H9 (cell line): Measurements from ENCODE around the gene PRSS50. TPM values are rescaled to one million over a fixed set of nuclear protein-coding genes. Genes with fewer than 3 reads are reported as not detected.

Experiments
- DNase-seq: peaks from one replicate; pipeline ENCODE4 v3.0.0-alpha.2; 2017
- H2AFZ ChIP-seq: one replicate; pipeline ENCODE4 v1.6.1; 2013; ENCODE audit warnings: mild to moderate bottlenecking, low read length, control low read depth, moderate library complexity
- H2AK5ac ChIP-seq: 2 replicates; pipeline ENCODE4 v1.6.1; 2013; ENCODE audit warnings: low read length, control low read depth, mixed read lengths; ENCODE audit not compliant: insufficient read length
- H2BK120ac ChIP-seq: one replicate; pipeline ENCODE4 v1.6.1; 2013; ENCODE audit warnings: low read depth, mild to moderate bottlenecking, low read length, control low read depth, inconsistent platforms; ENCODE audit not compliant: poor library complexity, severe bottlenecking
- H2BK12ac ChIP-seq: 2 replicates; pipeline ENCODE4 v1.6.1; 2013; ENCODE audit warnings: low read length, control low read depth, mixed read lengths, low read depth; ENCODE audit not compliant: insufficient read length
- H2BK15ac ChIP-seq: 2 replicates; pipeline ENCODE4 v1.6.1; 2013; ENCODE audit warnings: low read depth, low read length, control low read depth
- H2BK20ac ChIP-seq: one replicate; pipeline ENCODE4 v1.6.1; 2013; ENCODE audit warnings: low read depth, mild to moderate bottlenecking, low read length, control low read depth, inconsistent platforms; ENCODE audit not compliant: poor library complexity, severe bottlenecking
- H2BK5ac ChIP-seq: 2 replicates; pipeline ENCODE4 v1.6.1; 2013; ENCODE audit warnings: low read length, control low read depth, mixed read lengths; ENCODE audit not compliant: insufficient read length
- H3K14ac ChIP-seq: 2 replicates; pipeline ENCODE4 v1.6.1; 2013; ENCODE audit warnings: low read length, control low read depth; ENCODE audit not compliant: insufficient read depth
- H3K18ac ChIP-seq: 2 replicates; pipeline ENCODE4 v1.6.1; 2013; ENCODE audit warnings: low read depth, mild to moderate bottlenecking, mixed read lengths, low read length, control low read depth; ENCODE audit not compliant: insufficient read length
- H3K23ac ChIP-seq: 2 replicates; pipeline ENCODE4 v1.6.1; 2013; ENCODE audit warnings: low read length, control low read depth, mixed read lengths, low read depth; ENCODE audit not compliant: insufficient read length
- H3K23me2 ChIP-seq: 2 replicates; pipeline ENCODE4 v1.6.1; 2013; ENCODE audit warnings: low read depth, mild to moderate bottlenecking, mixed read lengths, low read length, control low read depth; ENCODE audit not compliant: insufficient read length, poor library complexity, severe bottlenecking
- H3K27ac ChIP-seq: 2 replicates; pipeline ENCODE4 v1.5.1; 2013; ENCODE audit warnings: low read length, control low read depth, mixed read lengths, low read depth; ENCODE audit not compliant: insufficient read length
- H3K27me3 ChIP-seq: 2 replicates; pipeline ENCODE4 v1.6.1; 2013; ENCODE audit warnings: low read length, control low read depth, inconsistent platforms; ENCODE audit not compliant: insufficient read depth
- H3K4ac ChIP-seq: 2 replicates; pipeline ENCODE4 v1.6.1; 2013; ENCODE audit warnings: low read depth, mild to moderate bottlenecking, control low read depth, inconsistent platforms, low read length, moderate library complexity
- H3K4me1 ChIP-seq: 2 replicates; pipeline ENCODE4 v1.6.1; 2013; ENCODE audit warnings: low read length, control low read depth, inconsistent platforms; ENCODE audit not compliant: insufficient read depth
- H3K4me2 ChIP-seq: 2 replicates; pipeline ENCODE4 v1.6.1; 2013; ENCODE audit warnings: low read length, control low read depth, mixed read lengths; ENCODE audit not compliant: insufficient read length, insufficient read depth
- H3K56ac ChIP-seq: 2 replicates; pipeline ENCODE4 v1.6.1; 2013; ENCODE audit warnings: low read depth, mild to moderate bottlenecking, mixed read lengths, low read length, control low read depth; ENCODE audit not compliant: insufficient read length
- H3K79me1 ChIP-seq: 2 replicates; pipeline ENCODE4 v1.6.1; 2013; ENCODE audit warnings: low read depth, mild to moderate bottlenecking, moderate library complexity, low read length, control low read depth, inconsistent platforms; ENCODE audit not compliant: insufficient read depth, poor library complexity, severe bottlenecking
- H3K79me2 ChIP-seq: 2 replicates; pipeline ENCODE4 v1.6.1; 2013; ENCODE audit warnings: low read length, control low read depth, inconsistent platforms; ENCODE audit not compliant: insufficient read depth
- H3K9ac ChIP-seq: 2 replicates; pipeline ENCODE4 v1.6.1; 2013; ENCODE audit warnings: low read length, control low read depth, mixed read lengths; ENCODE audit not compliant: insufficient read length; ENCODE audit errors: extremely low read depth
- H3K9me3 ChIP-seq: one replicate; pipeline ENCODE4 v1.6.1; 2013; ENCODE audit warnings: low read depth, low read length, inconsistent platforms; ENCODE audit not compliant: control insufficient read depth
- H3T11ph ChIP-seq: one replicate; pipeline ENCODE4 v1.6.1; 2013; ENCODE audit warnings: mild to moderate bottlenecking, low read length, control low read depth, inconsistent platforms
- H4K20me1 ChIP-seq: one replicate; pipeline ENCODE4 v1.6.1; 2013; ENCODE audit not compliant: control insufficient read depth, insufficient read length, insufficient read depth
- H4K5ac ChIP-seq: 2 replicates; pipeline ENCODE4 v1.6.1; 2013; ENCODE audit warnings: low read depth, mild to moderate bottlenecking, mixed read lengths, low read length, control low read depth; ENCODE audit not compliant: insufficient read length
- H4K8ac ChIP-seq: replicated peaks from 2 replicates; pipeline ENCODE4 v1.6.1; 2013; ENCODE audit warnings: low read length, control low read depth, mixed read lengths, low read depth; ENCODE audit not compliant: insufficient read length
- H4K91ac ChIP-seq: 2 replicates; pipeline ENCODE4 v1.6.1; 2013; ENCODE audit warnings: low read depth, mild to moderate bottlenecking, moderate library complexity, mixed read lengths, low read length, control low read depth; ENCODE audit not compliant: insufficient read length
- H3K27ac Mint-ChIP-seq, 3 experiments: 2 replicates in 2 of 3; 3 replicates in 1 of 3; pipeline ENCODE4 v1.8.0; 2020 to 2021; ENCODE audit warnings: mixed read lengths in 3 of 3, mild to moderate bottlenecking in 1 of 3, moderate library complexity in 1 of 3
- H3K27me3 Mint-ChIP-seq: 2 replicates; pipeline ENCODE4 v1.8.0; 2021; ENCODE audit warnings: low read depth, mild to moderate bottlenecking, moderate library complexity, mixed read lengths
- H3K36me3 Mint-ChIP-seq, 3 experiments: 2 replicates in 2 of 3; 3 replicates in 1 of 3; pipeline ENCODE4 v1.8.0; 2020 to 2021; ENCODE audit warnings: low read depth in 3 of 3, mixed read lengths in 3 of 3; ENCODE audit not compliant: insufficient read depth in 1 of 3
- H3K4me1 Mint-ChIP-seq, 2 experiments: 2 replicates each; pipeline ENCODE4 v1.8.0; 2020; ENCODE audit warnings: mixed read lengths in 2 of 2
- H3K4me3 Mint-ChIP-seq, 2 experiments: 2 replicates in 1 of 2; 3 replicates in 1 of 2; pipeline ENCODE4 v1.8.0; 2020 to 2021; ENCODE audit warnings: mild to moderate bottlenecking in 2 of 2, mixed read lengths in 2 of 2, moderate library complexity in 1 of 2
- H3K9me3 Mint-ChIP-seq, 2 experiments: 2 replicates in 1 of 2; 3 replicates in 1 of 2; pipeline ENCODE4 v1.8.0; 2020; ENCODE audit warnings: mild to moderate bottlenecking in 2 of 2, mixed read lengths in 2 of 2, moderate library complexity in 1 of 2
- WGBS: extraction: QIAGEN DNeasy Blood & Tissue Kit; methylation state at CpG from one replicate; pipeline ENCODE4 v1.1.7; 2013; ENCODE audit warnings: missing lambda C conversion rate, low lambda C conversion rate, mixed read lengths; ENCODE audit not compliant: insufficient read length; ENCODE audit errors: extremely low coverage; 5-methylcytosine and 5-hydroxymethylcytosine counted together
- total RNA-seq: library from RNA; stranded (reverse); gene quantifications from 2 replicates; pipeline ENCODE4 v1.2.1, GENCODE V29; 2021
- TF ChIP-seq, protein P1 (sequence below): fragments of 200-600 bp; sonication (generic); conservative IDR thresholded peaks from 3 replicates; pipeline ENCODE4 v1.8.0; 2021; ENCODE audit warnings: antibody characterized with exemption, mild to moderate bottlenecking

Gene PRSS50
- total RNA-seq, 1 experiment from 2014 or later, result 0.24 TPM

- Histone ChIP-seq H3K56ac (no peak overlapping the region), H4K20me1 (no peaks in the 10 kb centered on the region), H3K9me3 (no peaks in the 10 kb centered on the region), H3K4me1 (no peaks in the 10 kb centered on the region), H4K8ac (no peak overlapping the region), H2BK5ac (no peak overlapping the region), H3K79me1 (no peaks in the 10 kb centered on the region), H3K23ac (no peak overlapping the region), H3K27ac (no peak overlapping the region), H2BK120ac (no peak overlapping the region), H3K79me2 (no peaks in the 10 kb centered on the region), H2BK15ac (no peak overlapping the region), H2AK5ac (no peak overlapping the region), H3T11ph (no peak overlapping the region), H3K27me3 (no peaks in the 10 kb centered on the region), H3K4me2 (no peak overlapping the region), H3K23me2 (no peaks in the 10 kb centered on the region), H4K91ac (no peak overlapping the region), H3K14ac (no peak overlapping the region), H4K5ac (no peak overlapping the region), H3K18ac (no peak overlapping the region), H2AFZ (no peak overlapping the region), H3K4ac (no peak overlapping the region), H2BK12ac (no peak overlapping the region), H3K9ac (no peak overlapping the region), H2BK20ac (no peak overlapping the region)
- H3K27me3 Mint-ChIP-seq, result no peaks in the 10 kb centered on the region; the same call in none of the 2 replicates
- WGBS, result no CpG with 5 or more reads among the region's 11 CpGs
- no peak overlapping the region for H3K27ac Mint-ChIP-seq
- H3K9me3 Mint-ChIP-seq, result no peaks in the 10 kb centered on the region
- no peak overlapping the region for H3K4me3 Mint-ChIP-seq
- no peak for DNase-seq
- TF ChIP-seq, protein P1, sequence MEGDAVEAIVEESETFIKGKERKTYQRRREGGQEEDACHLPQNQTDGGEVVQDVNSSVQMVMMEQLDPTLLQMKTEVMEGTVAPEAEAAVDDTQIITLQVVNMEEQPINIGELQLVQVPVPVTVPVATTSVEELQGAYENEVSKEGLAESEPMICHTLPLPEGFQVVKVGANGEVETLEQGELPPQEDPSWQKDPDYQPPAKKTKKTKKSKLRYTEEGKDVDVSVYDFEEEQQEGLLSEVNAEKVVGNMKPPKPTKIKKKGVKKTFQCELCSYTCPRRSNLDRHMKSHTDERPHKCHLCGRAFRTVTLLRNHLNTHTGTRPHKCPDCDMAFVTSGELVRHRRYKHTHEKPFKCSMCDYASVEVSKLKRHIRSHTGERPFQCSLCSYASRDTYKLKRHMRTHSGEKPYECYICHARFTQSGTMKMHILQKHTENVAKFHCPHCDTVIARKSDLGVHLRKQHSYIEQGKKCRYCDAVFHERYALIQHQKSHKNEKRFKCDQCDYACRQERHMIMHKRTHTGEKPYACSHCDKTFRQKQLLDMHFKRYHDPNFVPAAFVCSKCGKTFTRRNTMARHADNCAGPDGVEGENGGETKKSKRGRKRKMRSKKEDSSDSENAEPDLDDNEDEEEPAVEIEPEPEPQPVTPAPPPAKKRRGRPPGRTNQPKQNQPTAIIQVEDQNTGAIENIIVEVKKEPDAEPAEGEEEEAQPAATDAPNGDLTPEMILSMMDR, result no peak
- H3K36me3 Mint-ChIP-seq, result no peaks in the 10 kb centered on the region
- peaks cover 5 to 8% of the 10 kb centered on the region in 2 experiments for H3K4me1 Mint-ChIP-seq
Measured at GRCh38 chr3:46715507-46716175, 2.0 kb downstream of the PRSS50 start.
